ENCODE measurements around the gene NBEA.

The NBEA gene

GRCh38 chr13:35595181-35595580, 653.1 kb downstream of the NBEA start:
- no peak for DNase-seq (ENCODE audit: low read depth)
- H3K4me3 ChIP-seq (ENCODE audit: low read length), result no peak overlapping the region
- TF ChIP-seq CTCF (conservative IDR thresholded peaks at IDR 0.05; ENCODE audit: low read length), result no peak

- TF ChIP-seq CTCF (conservative IDR thresholded peaks at IDR 0.05; ENCODE audit: low read length), result no peak
- DNase-seq (ENCODE audit: low read depth), result no peak
- H3K4me3 ChIP-seq (ENCODE audit: low read length), result no peak overlapping the region
Observed at GRCh38 chr13:35596321-35597030, 654.4 kb downstream of the NBEA start.

GRCh38 chr13:35597451-35597850, 655.4 kb downstream of the NBEA start:
- TF ChIP-seq CTCF (conservative IDR thresholded peaks at IDR 0.05; ENCODE audit: low read length), result no peak
- no peak for DNase-seq (ENCODE audit: low read depth)
- no peak overlapping the region for H3K4me3 ChIP-seq (ENCODE audit: low read length)

- no peak for DNase-seq (ENCODE audit: low read depth)
- H3K4me3 ChIP-seq (ENCODE audit: low read length), result no peak overlapping the region
- no peak for TF ChIP-seq CTCF (conservative IDR thresholded peaks at IDR 0.05; ENCODE audit: low read length)
Observed at GRCh38 chr13:35598233-35598632, 656.2 kb downstream of the NBEA start.

- no peak overlapping the region for H3K4me3 ChIP-seq (ENCODE audit: low read length)
- DNase-seq (ENCODE audit: low read depth), result no peak
- TF ChIP-seq CTCF (conservative IDR thresholded peaks at IDR 0.05; ENCODE audit: low read length), result no peak
Observed at GRCh38 chr13:35598790-35599369, 656.8 kb downstream of the NBEA start.

- TF ChIP-seq CTCF (conservative IDR thresholded peaks at IDR 0.05; ENCODE audit: low read length), result no peak
- H3K4me3 ChIP-seq (ENCODE audit: low read length), result no peak overlapping the region
- peak; percentile 12 for DNase-seq (ENCODE audit: low read depth)
Observed at GRCh38 chr13:35599384-35599783, 657.3 kb downstream of the NBEA start.

- peak; percentile 76 for DNase-seq (ENCODE audit: low read depth)
- TF ChIP-seq CTCF (conservative IDR thresholded peaks at IDR 0.05; ENCODE audit: low read length), result no peak
- no peak overlapping the region for H3K4me3 ChIP-seq (ENCODE audit: low read length)
Observed at GRCh38 chr13:35600137-35600536, 658.1 kb downstream of the NBEA start.
